Measurements from ENCODE around the gene TTLL6.
"Not testable (repeated sequence)": the region's sequence is repeated elsewhere in the genome, so short reads cannot be mapped to it uniquely, and the experiment has no call there.

Gene TTLL6

GRCh38 chr17:48815311-48815710 is 1.7 kb downstream of the TTLL6 start:
- DNase-seq (ENCODE audit: low read depth) = no peak
- no peak for TF ChIP-seq CTCF (conservative IDR thresholded peaks at IDR 0.05; ENCODE audit: low read depth, low read length)
- H3K4me3 ChIP-seq (ENCODE audit: low read length) = no peak overlapping the region

GRCh38 chr17:48814504-48814903 is 2.5 kb downstream of the TTLL6 start:
- no peak overlapping the region for H3K4me3 ChIP-seq (ENCODE audit: low read length)
- no peak for DNase-seq (ENCODE audit: low read depth)
- peak; percentile 82 for TF ChIP-seq CTCF (conservative IDR thresholded peaks at IDR 0.05; ENCODE audit: low read depth, low read length)

GRCh38 chr17:48812001-48812400 is 5.0 kb downstream of the TTLL6 start:
- H3K4me3 ChIP-seq (ENCODE audit: low read length) = no peak overlapping the region
- TF ChIP-seq CTCF (conservative IDR thresholded peaks at IDR 0.05; ENCODE audit: low read depth, low read length) = no peak
- DNase-seq (ENCODE audit: low read depth) = no peak

- H3K4me3 ChIP-seq (ENCODE audit: low read length) = no peak overlapping the region
- no peak for TF ChIP-seq CTCF (conservative IDR thresholded peaks at IDR 0.05; ENCODE audit: low read depth, low read length)
Measured at GRCh38 chr17:48809182-48809581, 7.8 kb downstream of the TTLL6 start.

GRCh38 chr17:48804936-48805411 is 12.1 kb downstream of the TTLL6 start:
- DNase-seq (ENCODE audit: low read depth) = no peak
- H3K4me3 ChIP-seq (ENCODE audit: low read length) = no peak overlapping the region
- TF ChIP-seq CTCF (conservative IDR thresholded peaks at IDR 0.05; ENCODE audit: low read depth, low read length) = peak; percentile 97

More at GRCh38 chr17:48809182-48809581, 7.8 kb downstream of the TTLL6 start:
- DNase-seq (ENCODE audit: low read depth) = no peak

- no peak for DNase-seq (ENCODE audit: low read depth)
- H3K4me3 ChIP-seq (ENCODE audit: low read length) = no peak overlapping the region
- no peak for TF ChIP-seq CTCF (conservative IDR thresholded peaks at IDR 0.05; ENCODE audit: low read depth, low read length)
Measured at GRCh38 chr17:48800626-48801217, 16.3 kb downstream of the TTLL6 start.

GRCh38 chr17:48799069-48799723 is 17.8 kb downstream of the TTLL6 start:
- H3K4me3 ChIP-seq (ENCODE audit: low read length) = no peak overlapping the region
- TF ChIP-seq CTCF (conservative IDR thresholded peaks at IDR 0.05; ENCODE audit: low read depth, low read length) = no peak
- DNase-seq (ENCODE audit: low read depth) = no peak

- not testable (repeated sequence) for DNase-seq (ENCODE audit: low read depth)
Measured at GRCh38 chr17:48796163-48796522, 20.9 kb downstream of the TTLL6 start.

More at GRCh38 chr17:48796163-48796522, 20.9 kb downstream of the TTLL6 start:
- H3K4me3 ChIP-seq (ENCODE audit: low read length) = not testable (repeated sequence)

Data from retinal pigment epithelial cell (primary cell).